Uterus (tissue), 2 donors: ENCODE results near the gene L1CAM.

Experiments used
- CTCF ChIP-seq, 4 experiments: fragments of 200-600 bp in 2 of 4; fragments of 450-650 bp in 2 of 4; sonication (generic) in 2 of 4; IDR thresholded peaks; one replicate each; pipeline ENCODE4 v1.5.1; 2016 to 2019; ENCODE audit warnings: antibody characterized with exemption in 4 of 4, mild to moderate bottlenecking in 2 of 4, moderate library complexity in 1 of 4
- POLR2A ChIP-seq, 2 donors: fragments of 450-650 bp; IDR thresholded peaks; one replicate each; pipeline ENCODE4 v1.6.1; 2016; ENCODE audit warnings: antibody characterized with exemption in 2 of 2, mild to moderate bottlenecking in 1 of 2, moderate library complexity in 1 of 2

- TF ChIP-seq CTCF (IDR thresholded peaks at IDR 0.05) (no peak), POLR2A (IDR thresholded peaks at IDR 0.05) (no peak)
Measured at GRCh38 chrX:153829549-153829798, 56.5 kb downstream of the L1CAM start.
